Activated CD4-positive, alpha-beta T cell treated with anti-CD3 and anti-CD28 coated beads, Interleukin-2, amount 50 U/mL, for 24 hours (primary cell): Measurements from ENCODE around the gene SMPD2.

Source experiments
- DNase-seq, 2 donors: peaks; one replicate each; pipeline ENCODE4 v3.0.0-alpha.2; 2020; ENCODE audit warnings: low read depth in 1 of 2, low spot score in 1 of 2

SMPD2 gene

GRCh38 chr6:109446541-109446940 is 6.0 kb downstream of the SMPD2 start:
- no peak for DNase-seq

- no peak for DNase-seq
Observed at GRCh38 chr6:109447087-109447486, 6.6 kb downstream of the SMPD2 start.

GRCh38 chr6:109447878-109448555 is 7.5 kb downstream of the SMPD2 start:
- DNase-seq = no peak

- DNase-seq = no peak
Observed at GRCh38 chr6:109448615-109449014, 8.1 kb downstream of the SMPD2 start.

- no peak for DNase-seq
Observed at GRCh38 chr6:109449064-109449794, 8.7 kb downstream of the SMPD2 start.

- no peak for DNase-seq
Observed at GRCh38 chr6:109449795-109450673, 9.5 kb downstream of the SMPD2 start.

- DNase-seq = no peak
Observed at GRCh38 chr6:109450801-109451200, 10.3 kb downstream of the SMPD2 start.

- no peak for DNase-seq
Observed at GRCh38 chr6:109451376-109451775, 10.9 kb downstream of the SMPD2 start.

GRCh38 chr6:109452181-109452580 is 11.7 kb downstream of the SMPD2 start:
- DNase-seq = no peak

GRCh38 chr6:109453156-109453555 is 12.6 kb downstream of the SMPD2 start:
- DNase-seq = no peak

GRCh38 chr6:109453594-109454495 is 13.3 kb downstream of the SMPD2 start:
- no peak for DNase-seq

- peak; percentile 39 to 44 for DNase-seq
Observed at GRCh38 chr6:109454496-109455436, 14.2 kb downstream of the SMPD2 start.

- DNase-seq = peak in 1 of 2 donors; percentile 33
Observed at GRCh38 chr6:109455437-109456110, 15.1 kb downstream of the SMPD2 start, which contains the start of gene MICAL1. Gene MICAL1, minus strand, starts transcription at chr6:109455772. Its CDS starts 1,576 bp downstream, at chr6:109454196.

GRCh38 chr6:109456111-109456583 is 15.6 kb downstream of the SMPD2 start:
- DNase-seq = no peak

- DNase-seq = no peak
Observed at GRCh38 chr6:109456710-109457561, 16.4 kb downstream of the SMPD2 start.

- no peak for DNase-seq
Observed at GRCh38 chr6:109457562-109457996, 17.1 kb downstream of the SMPD2 start.

- peak in 1 of 2 donors; percentile 42 for DNase-seq
Observed at GRCh38 chr6:109458774-109459531, 18.4 kb downstream of the SMPD2 start.
